Hematopoietic multipotent progenitor cell treated with erythropoietin and hydrocortisone succinate and interleukin-3 and kit ligand, for 6 days (in vitro differentiated cells): ENCODE measurements around the gene LGI1.

ENCODE experiments used
- DNase-seq: peaks from one replicate; pipeline ENCODE4 v3.0.0-alpha.2; 2015

Gene LGI1

DNA sequence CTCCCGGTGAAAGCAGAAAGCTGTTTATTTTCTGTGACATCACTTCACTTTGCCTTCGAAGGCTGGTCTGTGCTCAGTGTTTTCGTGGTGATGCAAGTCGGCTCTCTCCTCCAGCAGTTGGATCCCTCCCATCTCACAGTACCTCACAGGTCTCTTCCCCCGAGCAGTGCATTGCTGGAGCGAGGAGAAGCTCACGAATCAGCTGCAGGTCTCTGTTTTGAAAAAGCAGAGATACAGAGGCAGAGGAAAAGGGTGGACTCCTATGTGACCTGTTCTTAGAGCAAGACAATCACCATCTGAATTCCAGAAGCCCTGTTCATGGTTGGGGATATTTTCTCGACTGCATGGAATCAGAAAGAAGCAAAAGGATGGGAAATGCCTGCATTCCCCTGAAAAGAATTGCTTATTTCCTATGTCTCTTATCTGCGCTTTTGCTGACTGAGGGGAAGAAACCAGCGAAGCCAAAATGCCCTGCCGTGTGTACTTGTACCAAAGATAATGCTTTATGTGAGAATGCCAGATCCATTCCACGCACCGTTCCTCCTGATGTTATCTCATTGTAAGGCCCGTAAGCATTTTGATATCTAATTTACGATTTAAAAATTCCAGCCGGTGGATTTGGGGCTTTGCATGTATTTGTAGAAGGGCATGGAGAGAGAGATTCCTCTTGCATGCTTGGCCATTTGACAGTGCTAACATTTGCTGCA lies at the start of gene LGI1:
Gene LGI1 (plus strand): TSS at position 136 of the 707 bp plus-strand sequence. CDS start 209 bp downstream, at position 345.
- no peak for DNase-seq

DNA sequence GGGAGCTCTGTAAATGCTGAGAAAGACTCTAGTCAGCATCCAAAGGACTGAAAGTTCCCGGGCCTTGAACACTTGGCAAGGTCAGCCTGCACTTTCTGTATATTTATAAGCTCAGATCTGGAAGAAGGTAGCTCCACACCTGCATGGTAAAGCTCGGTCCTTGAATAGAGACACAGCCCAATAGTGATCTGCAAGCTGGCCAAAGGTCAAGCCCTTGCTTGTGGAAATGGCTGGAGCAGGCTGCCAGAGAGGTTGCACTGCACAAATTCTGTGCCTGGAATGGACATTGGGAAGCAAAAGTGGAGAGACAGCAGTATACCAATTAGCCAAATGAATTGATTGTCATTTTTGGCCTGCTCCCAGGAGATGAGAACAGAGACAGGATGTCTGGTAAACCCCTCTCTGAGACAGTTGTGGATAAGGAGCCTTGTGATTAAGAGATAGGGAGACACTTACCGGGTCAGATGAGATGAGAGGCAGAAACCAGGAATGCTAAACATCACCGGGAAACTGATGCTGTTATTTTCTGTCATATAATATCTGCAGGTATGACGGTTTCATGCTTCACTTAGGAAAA lies 47.3 kb upstream of the LGI1 start:
- no peak for DNase-seq

DNA sequence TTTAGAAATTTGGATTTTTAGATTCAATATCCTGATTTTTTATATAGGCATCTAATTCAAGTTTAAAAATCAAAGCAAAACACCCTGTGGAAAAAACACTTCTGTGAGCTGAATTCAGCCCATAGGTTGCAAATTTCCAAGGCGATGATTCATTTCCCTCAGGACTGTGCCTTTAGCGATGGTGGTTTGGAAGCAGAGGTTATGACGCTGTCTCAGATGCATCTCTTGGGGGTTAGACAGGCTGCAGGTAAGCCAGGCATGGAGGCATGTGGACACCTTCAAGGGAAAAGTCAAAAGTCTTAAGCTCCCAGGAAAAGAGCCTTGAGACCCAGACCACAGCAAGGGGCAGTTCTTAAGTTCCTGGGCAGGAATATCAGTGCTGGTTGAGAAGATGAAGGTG lies 45.8 kb upstream of the LGI1 start:
- no peak for DNase-seq

DNA sequence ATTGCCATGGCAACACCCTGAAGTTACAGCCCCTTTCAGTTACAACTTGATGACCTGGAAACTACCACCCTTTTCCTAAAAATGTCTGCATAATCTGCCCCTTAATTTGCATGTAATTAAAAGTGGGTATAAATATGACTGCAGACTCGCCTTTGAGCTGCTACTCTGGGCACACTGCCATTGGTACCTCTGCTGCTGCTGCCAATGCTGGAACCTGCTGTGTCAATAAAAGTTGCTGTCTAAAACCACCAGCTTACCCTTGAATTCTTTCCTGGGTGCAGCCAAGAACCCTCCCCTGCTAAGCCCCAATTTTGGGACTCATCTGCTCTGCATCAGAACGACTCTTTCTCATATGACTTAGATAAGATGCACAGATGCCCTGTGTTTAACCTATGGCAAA lies 45.1 kb upstream of the LGI1 start:
- DNase-seq: no peak

DNA sequence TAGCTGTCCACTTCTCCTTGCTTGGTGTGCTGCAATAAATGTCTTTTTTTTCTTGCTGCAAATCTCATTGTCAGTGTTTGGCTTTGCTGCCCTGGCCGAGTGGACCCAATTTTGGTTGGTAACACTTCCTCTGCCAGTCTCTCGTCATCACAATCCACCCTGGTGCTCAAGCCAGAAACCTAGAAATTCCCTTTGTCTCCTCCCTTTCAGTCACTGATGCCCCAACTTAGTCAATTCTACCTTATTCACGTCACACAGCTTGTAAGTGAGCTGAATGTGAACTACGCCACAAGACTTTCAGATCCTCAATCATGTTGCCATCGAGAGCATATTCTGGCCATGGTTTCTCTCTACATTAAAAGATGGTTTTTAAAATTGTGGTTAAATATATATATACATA lies 42.4 kb upstream of the LGI1 start:
- DNase-seq: no peak

DNA sequence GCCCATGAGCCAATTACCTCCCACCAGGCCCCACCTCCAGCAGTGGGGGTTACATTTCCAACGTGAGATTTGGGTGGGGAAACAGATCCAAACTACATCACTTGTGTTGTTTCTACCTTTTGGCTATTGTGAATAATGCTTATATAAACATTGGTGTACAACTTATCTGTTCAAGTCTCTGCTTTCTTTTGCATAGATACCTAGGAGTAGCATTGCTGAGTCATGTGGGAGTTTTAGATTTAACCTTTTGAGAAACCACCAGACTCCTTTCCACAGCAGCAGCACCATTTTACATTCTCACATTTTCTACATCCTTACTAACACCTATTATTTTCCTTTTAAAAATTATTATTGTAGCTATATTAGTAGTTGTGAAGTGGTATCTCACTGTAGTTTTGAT lies 41.0 kb upstream of the LGI1 start:
- no peak for DNase-seq

DNA sequence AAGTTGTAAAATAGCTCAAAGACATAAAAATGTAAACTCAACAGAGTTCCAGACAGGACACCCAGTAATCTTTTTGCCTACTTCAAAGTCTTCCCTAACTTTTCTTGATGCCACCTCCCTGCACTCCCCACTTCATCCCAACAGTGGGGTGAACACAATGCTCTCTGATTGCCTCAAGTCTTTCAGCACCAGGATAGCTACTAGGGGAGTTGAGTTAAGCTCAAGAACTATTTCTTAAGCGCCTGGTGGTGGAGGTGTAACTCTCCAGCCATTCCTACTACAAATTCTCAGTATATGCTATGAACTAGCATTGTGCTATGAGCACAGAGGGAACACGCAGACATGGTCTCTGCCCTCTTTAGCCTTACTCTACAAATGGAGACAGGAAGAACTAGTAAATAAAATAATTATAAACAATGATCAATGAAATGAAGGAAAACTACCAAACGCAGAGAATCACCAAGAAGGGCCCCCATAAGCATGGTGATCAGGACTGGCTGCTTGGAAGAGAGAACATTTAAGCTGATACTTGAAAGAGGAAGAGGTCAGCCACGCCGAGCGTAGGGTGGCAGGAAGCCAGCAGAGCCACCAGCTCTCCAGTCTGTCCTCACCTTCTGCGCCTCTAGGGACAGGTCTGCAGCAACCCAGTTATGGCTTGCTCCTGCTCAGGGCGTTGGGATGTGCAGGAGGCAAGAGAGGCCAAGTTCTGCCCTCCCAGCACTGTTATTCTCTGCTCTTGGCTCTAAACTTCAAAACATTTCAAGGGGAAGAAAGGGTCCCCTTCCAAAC lies 38.6 kb upstream of the LGI1 start:
- DNase-seq: peak; percentile 49

DNA sequence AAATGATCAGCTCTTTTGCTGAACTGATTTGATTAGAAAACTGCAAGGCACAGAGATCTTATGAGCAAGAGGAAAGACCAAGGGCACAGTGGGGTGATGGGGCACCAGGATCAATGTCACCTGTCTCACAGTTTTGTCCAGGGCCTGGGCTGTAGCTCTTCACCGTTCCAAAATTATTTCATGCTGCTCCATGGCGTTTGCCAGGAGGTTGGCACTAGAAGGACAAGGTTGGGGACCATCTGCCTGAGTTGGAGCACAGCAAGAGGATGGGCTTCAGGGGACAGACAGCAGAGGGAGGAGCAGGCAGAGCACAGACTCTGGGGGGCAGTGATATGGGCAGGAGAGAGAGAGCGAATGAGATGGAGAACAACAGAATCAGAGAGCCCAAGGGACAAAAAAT lies 37.8 kb upstream of the LGI1 start:
- DNase-seq: no peak

DNA sequence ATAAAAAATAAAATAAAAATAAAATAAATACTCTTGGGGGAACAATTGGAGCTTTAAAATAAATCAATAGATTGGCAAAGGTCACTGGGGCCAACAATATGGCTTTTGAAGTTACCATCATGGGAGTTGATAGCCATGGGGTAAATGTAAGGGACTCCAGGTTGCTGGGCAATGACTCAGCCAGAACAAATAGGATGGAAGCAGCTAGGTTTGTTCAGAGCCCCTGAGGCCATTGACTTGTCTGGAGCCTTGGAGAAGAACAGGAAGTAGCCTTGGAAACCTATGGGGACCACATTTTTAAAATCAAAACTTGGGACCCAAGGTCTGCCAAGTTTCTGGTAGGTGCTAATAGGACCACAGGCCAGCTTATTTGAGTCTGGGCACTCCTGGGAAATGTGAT lies 35.2 kb upstream of the LGI1 start:
- DNase-seq: no peak

DNA sequence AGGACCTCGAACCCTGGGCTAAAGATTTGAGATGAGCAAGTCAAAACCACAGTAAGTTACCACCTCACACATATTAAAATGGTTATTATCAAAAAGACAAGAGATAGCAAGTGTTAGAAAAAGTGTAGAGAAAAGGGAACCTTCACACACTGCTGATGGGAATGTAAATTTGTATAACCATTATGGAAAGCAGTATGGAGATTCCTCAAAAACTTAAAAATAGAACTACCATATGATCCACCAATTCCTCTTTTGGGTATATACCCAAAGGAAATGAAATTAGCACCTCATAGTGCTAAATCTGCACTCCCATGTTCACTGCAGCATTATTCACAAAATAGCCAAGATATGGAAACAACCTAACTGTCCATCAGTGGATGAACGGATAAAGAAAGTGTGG lies 34.6 kb upstream of the LGI1 start:
- no peak for DNase-seq

DNA sequence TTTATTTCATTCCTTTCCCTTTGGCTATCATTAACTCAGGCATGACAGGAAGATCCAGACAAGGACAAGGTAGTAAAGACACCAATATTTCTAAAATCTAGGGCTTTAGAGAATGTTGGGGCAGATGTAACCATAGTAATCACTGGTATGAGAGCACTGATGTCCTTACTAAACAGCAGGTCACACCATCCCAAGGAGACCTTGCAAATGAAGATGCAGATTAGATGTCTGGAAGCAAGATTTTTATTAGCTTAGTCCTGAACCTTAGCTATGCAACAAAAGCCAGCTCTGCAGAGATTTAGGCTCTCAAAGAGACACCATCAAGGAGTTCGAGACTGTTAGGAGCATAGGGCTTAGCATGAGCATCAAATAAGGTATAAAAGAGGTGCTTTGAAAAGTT lies 31.7 kb upstream of the LGI1 start:
- DNase-seq: no peak

DNA sequence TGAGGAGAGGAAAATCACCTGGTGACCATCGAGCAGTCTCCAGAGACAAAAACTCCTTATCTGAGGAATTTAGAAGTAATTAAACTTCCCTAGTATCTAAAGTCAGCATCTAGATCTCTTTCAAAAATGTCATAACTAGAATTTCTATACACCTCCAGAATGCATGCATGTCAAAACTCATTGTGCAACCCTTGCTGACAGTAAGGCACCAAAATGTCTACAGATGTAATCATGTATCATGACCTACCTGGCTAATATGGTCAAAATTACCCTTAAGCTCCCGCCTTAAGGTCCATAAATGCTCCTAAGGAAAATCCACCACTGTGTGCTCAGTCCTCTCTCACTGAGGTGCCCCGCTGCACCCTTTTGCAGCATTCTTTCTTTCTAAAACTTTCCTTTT lies 16.4 kb upstream of the LGI1 start:
- DNase-seq: no peak

DNA sequence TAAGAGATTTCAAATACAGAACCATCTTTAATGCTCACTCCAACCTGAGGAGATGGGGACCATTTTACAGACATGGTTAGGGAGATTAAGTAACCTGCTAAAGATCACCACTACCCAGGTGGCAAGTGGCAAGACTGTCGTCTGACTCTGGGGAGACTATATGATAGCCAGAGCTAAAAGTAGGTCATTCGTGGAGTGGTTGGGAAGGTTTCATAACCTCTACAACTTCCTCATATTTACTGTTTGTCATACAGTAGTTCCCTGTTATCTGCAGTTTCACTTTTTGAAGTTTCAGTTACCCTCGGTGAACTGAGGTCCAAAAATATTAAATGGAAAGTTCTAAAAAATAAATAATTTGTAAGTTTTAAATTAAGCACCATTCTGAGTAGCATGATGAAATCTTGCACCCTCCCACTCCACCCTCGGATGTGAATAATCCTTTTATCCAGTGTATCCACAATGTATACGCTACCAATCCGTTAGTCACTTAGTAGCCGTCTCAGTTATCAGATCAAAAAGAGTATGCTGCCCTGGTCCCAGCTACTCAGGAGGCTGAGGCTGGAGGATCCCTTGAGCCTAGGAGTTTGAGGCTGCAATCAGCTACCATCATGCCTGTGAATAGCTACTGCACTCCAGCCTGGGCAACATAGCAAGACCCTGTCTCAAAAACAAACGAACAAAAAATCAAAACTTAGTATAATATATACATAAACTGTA lies 14.9 kb upstream of the LGI1 start:
- peak; percentile 64 for DNase-seq

DNA sequence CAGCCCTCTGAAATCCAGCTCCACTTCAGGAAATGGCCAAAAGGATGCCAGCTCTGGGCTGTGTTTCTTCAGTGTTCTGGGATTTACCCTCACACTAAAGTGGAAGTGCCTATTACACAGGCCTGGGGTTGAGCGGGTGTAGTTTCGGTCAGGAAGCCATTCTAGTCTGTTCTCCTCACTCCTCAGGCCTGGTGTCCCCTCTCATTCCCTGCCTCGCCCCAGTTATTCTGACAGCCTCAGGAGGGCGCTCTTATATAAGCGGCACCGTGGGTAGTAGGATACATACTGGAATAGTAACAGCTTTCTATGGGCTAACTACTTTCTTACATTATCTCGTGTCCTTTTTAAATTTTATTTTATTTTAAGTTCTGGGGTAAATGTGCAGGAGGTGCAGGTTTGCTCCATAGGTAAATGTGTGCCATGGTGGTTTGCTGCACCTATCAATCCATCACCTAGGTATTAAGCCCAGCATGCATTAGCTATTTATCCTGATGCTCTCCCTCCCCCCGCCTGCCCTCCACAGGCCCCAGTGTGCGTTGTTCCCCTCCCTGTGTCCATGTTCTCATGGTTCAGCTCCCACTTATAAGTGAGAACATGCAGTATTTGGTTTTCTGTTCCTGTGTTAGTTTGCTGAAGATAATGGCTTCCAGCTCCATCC lies 12.2 kb upstream of the LGI1 start:
- peak; percentile 25 for DNase-seq

DNA sequence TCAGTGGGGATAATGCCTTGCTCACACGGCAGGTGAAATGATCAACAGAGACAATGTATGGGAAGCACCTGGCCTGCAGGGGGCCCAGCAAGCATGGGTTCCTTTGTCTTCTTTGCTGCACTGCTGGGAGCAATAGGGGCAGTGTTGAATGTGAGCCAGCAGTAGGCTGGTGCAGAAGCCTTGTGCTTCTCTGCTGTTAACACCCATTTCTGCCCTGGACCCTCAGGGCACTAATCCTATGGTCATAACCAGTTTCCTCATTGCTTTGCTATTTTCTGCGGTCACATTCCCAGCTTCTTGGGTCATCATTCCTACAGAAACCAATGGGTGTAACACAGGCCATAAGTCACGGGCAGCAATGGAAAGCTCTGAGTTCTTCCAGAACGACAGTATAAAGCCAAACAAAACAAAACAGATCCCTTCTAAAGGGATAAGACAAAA lies 10.9 kb upstream of the LGI1 start:
- DNase-seq: no peak

DNA sequence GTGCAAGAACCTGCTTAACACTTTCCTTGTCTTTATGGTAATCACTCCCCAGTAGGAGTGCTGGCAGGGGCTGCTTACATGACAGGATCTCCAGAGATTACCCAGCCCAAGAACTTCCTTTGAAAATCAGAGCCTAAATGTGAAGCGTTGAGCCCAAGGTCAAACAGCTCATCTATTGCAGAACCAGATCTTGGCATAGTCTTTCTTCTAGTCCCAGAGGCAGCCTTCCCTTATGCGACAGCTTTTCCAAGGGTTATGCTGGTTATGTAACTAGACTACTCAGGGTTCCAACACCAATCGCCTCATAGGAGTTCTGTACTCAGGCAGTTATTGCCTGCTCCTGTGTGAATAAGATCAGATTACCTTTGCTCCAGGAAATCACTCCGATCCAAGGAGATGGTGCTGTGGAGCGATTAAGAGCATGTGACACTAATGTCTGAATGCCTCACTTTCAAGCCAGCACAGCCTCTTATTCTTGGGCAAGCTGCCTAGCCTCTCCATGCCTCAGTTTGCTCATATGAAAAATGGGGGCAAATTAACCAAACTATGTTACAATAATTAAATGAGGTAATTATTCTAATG lies 8.4 kb upstream of the LGI1 start:
- DNase-seq: no peak

DNA sequence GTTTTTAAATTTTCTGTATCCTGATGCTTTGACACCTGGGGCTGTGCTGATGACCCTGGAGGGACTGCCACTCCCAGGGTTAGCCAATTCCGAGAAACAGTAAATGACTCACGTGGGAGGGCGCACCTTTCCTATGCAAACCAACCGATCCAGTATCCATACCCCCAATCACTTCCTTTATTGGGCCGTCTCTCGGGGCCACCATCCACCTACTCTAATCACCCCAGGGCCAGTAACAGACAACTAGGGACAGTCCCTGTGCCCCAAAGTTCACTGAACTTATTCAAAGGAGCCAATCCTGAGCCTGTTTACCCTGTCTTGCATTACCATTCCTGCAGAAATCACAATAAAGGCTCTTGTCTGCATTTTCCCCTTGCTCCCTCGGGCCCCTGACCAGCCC lies 6.6 kb upstream of the LGI1 start:
- no peak for DNase-seq

DNA sequence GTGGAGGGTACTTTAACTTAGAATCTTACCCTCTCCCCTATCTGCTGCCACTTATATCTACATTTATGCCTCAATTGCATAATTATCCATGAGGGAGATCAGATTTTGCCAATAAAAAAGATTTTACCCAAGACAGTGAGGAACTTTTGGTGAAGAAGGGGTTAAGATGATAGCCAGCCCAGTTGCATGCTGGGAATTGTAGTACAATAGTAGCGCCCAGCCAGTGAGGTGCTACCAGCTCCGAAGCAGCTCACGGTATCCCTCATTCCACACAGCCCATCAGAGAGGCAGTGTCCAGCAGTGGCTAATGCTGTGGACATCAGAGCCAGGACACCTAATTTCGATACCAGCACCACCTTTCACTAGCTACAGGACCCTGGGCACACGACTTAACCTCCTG lies 5.9 kb upstream of the LGI1 start:
- DNase-seq: peak; percentile 48

DNA sequence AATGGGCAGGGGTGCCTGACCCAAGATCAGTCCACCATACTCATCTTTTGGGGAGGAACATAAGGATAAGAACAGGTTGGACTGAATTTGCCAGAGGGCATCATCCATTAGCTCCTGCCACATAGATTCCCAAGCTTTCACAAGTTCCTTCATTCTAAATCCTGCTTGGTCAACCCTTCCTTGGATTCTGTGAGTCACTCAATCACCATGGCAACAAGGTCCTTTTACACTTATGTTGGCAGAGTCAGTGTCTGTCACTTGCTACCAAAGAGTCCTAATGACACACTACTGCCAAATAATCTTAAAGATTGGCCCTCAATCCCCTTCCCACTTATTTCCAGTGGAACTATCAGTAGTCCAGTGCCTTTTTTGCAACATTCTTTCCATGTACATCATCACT lies 5.0 kb upstream of the LGI1 start:
- DNase-seq: no peak

DNA sequence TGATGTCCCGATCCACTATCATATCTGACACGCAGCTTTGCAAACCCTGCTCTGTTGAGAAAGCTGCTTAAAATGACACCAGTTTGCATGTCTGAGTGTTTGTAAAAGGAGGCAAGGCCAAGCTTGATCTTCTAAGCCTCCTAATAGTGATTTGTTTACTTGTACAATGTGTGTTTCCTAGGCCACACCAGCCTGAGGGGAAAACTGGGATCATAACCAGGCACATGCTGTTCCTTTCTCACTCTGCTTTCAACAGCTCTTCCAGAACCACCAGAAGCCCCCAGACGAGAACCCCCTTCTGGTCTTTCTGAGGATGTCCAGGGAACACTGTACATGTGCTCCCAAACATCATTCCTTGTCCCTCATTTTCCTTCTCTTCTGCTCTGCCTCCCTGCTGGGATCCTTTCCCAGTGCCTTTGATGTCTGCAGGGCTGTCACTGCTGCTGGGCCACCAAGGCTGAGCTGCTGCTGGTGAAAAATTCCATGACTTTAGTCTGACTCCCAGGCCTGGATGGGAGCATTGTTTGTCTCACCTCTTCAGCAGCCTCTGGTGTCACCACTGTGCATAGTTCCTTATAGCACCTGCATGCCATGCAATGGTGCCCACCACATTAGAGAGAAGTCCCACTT lies 4.0 kb upstream of the LGI1 start:
- DNase-seq: no peak

DNA sequence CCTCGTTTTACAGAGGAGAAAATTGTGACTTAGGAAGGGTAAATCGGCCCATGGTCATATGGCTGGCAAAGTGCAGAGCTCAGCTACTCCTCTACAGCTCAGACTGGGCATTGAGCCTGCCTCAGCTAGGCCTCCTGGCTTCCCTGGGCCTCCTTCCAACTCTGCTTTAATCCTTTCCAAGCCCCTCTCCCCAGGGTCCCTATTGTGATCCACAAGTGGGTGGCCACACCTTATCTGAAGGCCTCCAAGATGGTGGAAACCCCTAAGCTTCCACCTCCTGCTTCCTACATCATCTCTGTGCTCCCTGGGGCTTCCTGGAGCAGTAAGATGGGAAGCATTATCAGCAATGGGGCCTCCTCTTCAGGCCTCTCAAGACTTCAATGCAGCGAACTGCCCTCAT lies 3.0 kb upstream of the LGI1 start:
- DNase-seq: no peak

DNA sequence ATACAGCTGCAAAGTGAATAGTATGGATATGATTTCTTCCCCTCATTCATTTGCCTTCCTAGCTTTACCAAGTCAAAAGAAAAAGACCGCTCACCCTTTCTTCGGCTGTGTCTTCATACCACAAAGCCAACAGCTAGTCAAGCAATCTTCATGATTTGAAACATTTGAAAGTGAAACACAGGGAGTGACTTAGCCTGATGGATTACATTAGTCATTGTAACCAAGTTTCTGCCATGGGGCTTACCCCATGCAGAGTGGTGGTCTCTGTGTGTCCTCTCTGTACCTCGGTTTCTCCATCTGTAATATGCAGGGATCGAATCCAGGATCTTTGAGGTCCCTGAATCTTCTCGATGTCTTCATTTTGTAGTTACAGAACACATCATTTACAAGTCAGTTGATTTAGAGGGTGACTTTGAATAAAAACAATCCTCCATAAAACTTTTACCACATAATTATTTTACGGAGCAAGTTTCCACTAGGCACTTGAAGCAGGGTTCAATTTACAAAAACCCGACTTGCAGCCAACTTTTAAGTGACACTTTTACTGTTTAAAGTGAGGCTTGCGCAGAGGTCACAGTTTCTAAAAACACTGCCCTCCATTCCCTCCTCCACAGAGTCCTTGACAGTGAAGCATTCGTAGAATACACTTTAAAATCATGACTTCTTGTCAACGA lies 2.2 kb upstream of the LGI1 start:
- no peak for DNase-seq
